PC-3 (cell line): ENCODE results near the gene RNF34. TPM values are rescaled to one million over a fixed set of nuclear protein-coding genes. Genes with fewer than 3 reads are reported as not detected.
"Not testable (repeated sequence)": the region's sequence is repeated elsewhere in the genome, so short reads cannot be mapped to it uniquely, and the experiment has no call there.

Experiments used
- ATAC-seq: fragments of 200-7000 bp; cut with Tn5 transposase; 2 replicates; pipeline ENCODE4 v1.9.1; 2020; ENCODE audit warnings: mild to moderate bottlenecking, moderate library complexity
- BruUV-seq: library from RNA; stranded (reverse); fragments of 400-500 nt; replicated peaks from 2 replicates; lab custom pipeline; 2021; lab: Mats Ljungman, UMichigan
- CTCF ChIA-PET: fragments of 300-600 bp; sonication (Branson Sonifier 250); formaldehyde crosslinking; loops from one replicate; lab custom pipeline; 2022; ENCODE audit warnings: antibody characterized with exemption; lab: Charles Lee
- POLR2A ChIA-PET: fragments of 300-600 bp; sonication (Branson Sonifier 250); formaldehyde crosslinking; loops from one replicate; lab custom pipeline; 2022; ENCODE audit warnings: antibody characterized with exemption; ENCODE audit not compliant: unreplicated experiment; lab: Charles Lee
- DNase-seq: peaks from one replicate; pipeline ENCODE4 v3.0.0-alpha.2; 2015
- H2AFZ ChIP-seq: fragments of 300-600 bp; sonication (generic); 2 replicates; pipeline ENCODE4 v1.6.0; 2016; ENCODE audit warnings: antibody characterized with exemption, low read length
- H3F3A ChIP-seq: fragments of 300-600 bp; sonication (generic); one replicate; pipeline ENCODE4 v1.6.0; 2017; ENCODE audit warnings: antibody characterized with exemption, low read length, control low read depth, mild to moderate bottlenecking; ENCODE audit not compliant: unreplicated experiment
- H3K27ac ChIP-seq: fragments of 300-600 bp; sonication (generic); 2 replicates; pipeline ENCODE4 v1.5.1; 2016; ENCODE audit warnings: mild to moderate bottlenecking, low read length
- H3K27me3 ChIP-seq: fragments of 300-600 bp; sonication (generic); 2 replicates; pipeline ENCODE4 v1.6.1; 2016; ENCODE audit warnings: low read length, mixed read lengths
- H3K36me3 ChIP-seq: fragments of 300-600 bp; sonication (generic); 2 replicates; pipeline ENCODE4 v1.6.1; 2016; ENCODE audit warnings: low read depth, mixed run types, low read length, mixed read lengths
- H3K4me1 ChIP-seq: fragments of 300-600 bp; sonication (generic); 2 replicates; pipeline ENCODE4 v1.5.1; 2016; ENCODE audit warnings: low read length; ENCODE audit not compliant: insufficient read depth
- H3K4me2 ChIP-seq: fragments of 300-600 bp; sonication (generic); 2 replicates; pipeline ENCODE4 v1.6.0; 2016; ENCODE audit warnings: low read length
- H3K4me3 ChIP-seq: fragments of 300-600 bp; sonication (generic); 2 replicates; pipeline ENCODE4 v1.5.1; 2016; ENCODE audit warnings: mild to moderate bottlenecking, low read length, mixed read lengths
- H3K79me2 ChIP-seq: fragments of 300-600 bp; sonication (generic); 2 replicates; pipeline ENCODE4 v1.6.1; 2017; ENCODE audit warnings: low read length, mixed read lengths
- H3K9ac ChIP-seq: fragments of 300-600 bp; sonication (generic); 2 replicates; pipeline ENCODE4 v1.6.0; 2016; ENCODE audit warnings: mild to moderate bottlenecking, low read length
- H3K9me2 ChIP-seq: fragments of 300-600 bp; sonication (generic); replicated peaks from 2 replicates; pipeline ENCODE4 v1.6.1; 2016; ENCODE audit warnings: mixed run types, low read length, mixed read lengths
- H3K9me3 ChIP-seq: fragments of 300-600 bp; sonication (generic); 2 replicates; pipeline ENCODE4 v1.6.1; 2016; ENCODE audit warnings: low read length, mixed read lengths
- H4K20me1 ChIP-seq: fragments of 300-600 bp; sonication (generic); 2 replicates; pipeline ENCODE4 v1.6.1; 2016; ENCODE audit warnings: low read length, mixed read lengths
- CTCF ChIP-seq: fragments of 300-600 bp; sonication (generic); conservative IDR thresholded peaks from 2 replicates; pipeline ENCODE4 v1.5.1; 2017; ENCODE audit warnings: antibody characterized with exemption, low read depth, mild to moderate bottlenecking, low read length
- EZH2 ChIP-seq: fragments of 300-600 bp; sonication (generic); IDR thresholded peaks from one replicate; pipeline ENCODE4 v1.6.1; 2017; ENCODE audit warnings: antibody characterized with exemption, mild to moderate bottlenecking, low read length; ENCODE audit not compliant: unreplicated experiment
- EZH2phosphoT487 ChIP-seq: fragments of 300-600 bp; sonication (generic); IDR thresholded peaks from 2 replicates; pipeline ENCODE4 v1.6.1; 2018; ENCODE audit warnings: mild to moderate bottlenecking, antibody characterized with exemption, low read length, borderline replicate concordance
- intact Hi-C: fragments of 100-400 bp; cut with micrococcal nuclease; formaldehyde crosslinking; loops from 2 replicates; pipeline ENCODE4 v1.9.0; 2023
- total RNA-seq: library from RNA; depleted of rRNA; stranded (reverse); fragments of >200 nt; gene quantifications from 2 replicates; pipeline ENCODE4 v1.2.3, GENCODE V29; 2014

Gene RNF34
- total RNA-seq, 1 experiment from 2014 or later = 88.2 TPM

- ATAC-seq (no peak), DNase-seq (no peak)
- intact Hi-C loops = no loop called here
- Histone ChIP-seq H3K4me3 (no peak overlapping the region), H4K20me1 (no peaks in the 10 kb centered on the region), H3K36me3 (no peaks in the 10 kb centered on the region), H3K4me1 (no peaks in the 10 kb centered on the region), H2AFZ (no peak overlapping the region), H3K27ac (no peak overlapping the region), H3K27me3 (no peaks in the 10 kb centered on the region), H3K9me2 (no peaks in the 10 kb centered on the region), H3K9ac (no peak overlapping the region), H3K9me3 (no peaks in the 10 kb centered on the region), H3F3A (no peaks in the 10 kb centered on the region), H3K4me2 (no peak overlapping the region), H3K79me2 (no peaks in the 10 kb centered on the region)
- no TSS peak for BruUV-seq
- no peak for TF ChIP-seq CTCF
- TF ChIP-seq EZH2phosphoT487 = no peak
- TF ChIP-seq EZH2 = no peak
- POLR2A ChIA-PET = no interaction called here
- CTCF ChIA-PET = no interaction called here
Observed at GRCh38 chr12:121373755-121374154, 26.2 kb upstream of the RNF34 start.

GRCh38 chr12:121374336-121374735 is 25.6 kb upstream of the RNF34 start:
- H3K27ac ChIP-seq, POLR2A ChIA-PET, H3K9me2 ChIP-seq, H3K27me3 ChIP-seq, H2AFZ ChIP-seq, H3K4me2 ChIP-seq, H3K36me3 ChIP-seq, DNase-seq, CTCF ChIA-PET, BruUV-seq, H3K4me1 ChIP-seq, H4K20me1 ChIP-seq, H3F3A ChIP-seq, H3K4me3 ChIP-seq, intact Hi-C loops, H3K9me3 ChIP-seq, ATAC-seq, H3K79me2 ChIP-seq, H3K9ac ChIP-seq: not testable (repeated sequence)

GRCh38 chr12:121374945-121375584 is 24.9 kb upstream of the RNF34 start:
- H3K4me3 ChIP-seq, H4K20me1 ChIP-seq, ATAC-seq, H2AFZ ChIP-seq, intact Hi-C loops, BruUV-seq, H3K79me2 ChIP-seq, POLR2A ChIA-PET, H3K9ac ChIP-seq, CTCF ChIA-PET, H3K9me3 ChIP-seq, H3K4me1 ChIP-seq, H3K4me2 ChIP-seq, H3F3A ChIP-seq, H3K27ac ChIP-seq, H3K27me3 ChIP-seq, DNase-seq, H3K9me2 ChIP-seq, H3K36me3 ChIP-seq: not testable (repeated sequence)
